ENCODE data around the gene SRSF9.

DNA sequence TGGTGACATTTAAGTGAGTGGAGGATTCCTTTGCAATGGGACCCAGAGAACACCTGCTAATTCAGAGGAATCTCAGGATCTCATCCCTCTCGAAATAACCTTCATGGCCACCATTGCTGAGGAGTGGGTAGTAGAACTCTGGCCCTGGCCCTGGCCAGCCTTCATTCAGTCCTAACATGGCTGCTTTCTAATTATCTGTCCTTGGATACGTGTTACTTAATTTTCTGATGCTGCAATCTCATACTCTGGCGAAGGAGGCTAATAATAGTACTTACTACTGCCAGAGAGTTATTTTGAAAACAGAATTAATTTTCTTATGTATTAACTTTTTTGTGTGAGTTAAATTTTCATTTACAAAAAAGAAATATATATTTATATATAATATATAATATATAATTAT is 43.8 kb downstream of the SRSF9 start:
- TF ChIP-seq, protein P1, sequence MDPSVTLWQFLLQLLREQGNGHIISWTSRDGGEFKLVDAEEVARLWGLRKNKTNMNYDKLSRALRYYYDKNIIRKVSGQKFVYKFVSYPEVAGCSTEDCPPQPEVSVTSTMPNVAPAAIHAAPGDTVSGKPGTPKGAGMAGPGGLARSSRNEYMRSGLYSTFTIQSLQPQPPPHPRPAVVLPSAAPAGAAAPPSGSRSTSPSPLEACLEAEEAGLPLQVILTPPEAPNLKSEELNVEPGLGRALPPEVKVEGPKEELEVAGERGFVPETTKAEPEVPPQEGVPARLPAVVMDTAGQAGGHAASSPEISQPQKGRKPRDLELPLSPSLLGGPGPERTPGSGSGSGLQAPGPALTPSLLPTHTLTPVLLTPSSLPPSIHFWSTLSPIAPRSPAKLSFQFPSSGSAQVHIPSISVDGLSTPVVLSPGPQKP (IDR thresholded peaks at IDR 0.05; ENCODE audit: low read depth, low read length), result no peak
- TF ChIP-seq ZFP36 (IDR thresholded peaks at IDR 0.05; ENCODE audit: borderline replicate concordance, partially characterized antibody) (no peak), POLR2A (IDR thresholded peaks at IDR 0.05; ENCODE audit: low read length) (no peak), CHD2 (IDR thresholded peaks at IDR 0.05; ENCODE audit: low read length, partially characterized antibody) (no peak)
- TF ChIP-seq, protein P2, sequence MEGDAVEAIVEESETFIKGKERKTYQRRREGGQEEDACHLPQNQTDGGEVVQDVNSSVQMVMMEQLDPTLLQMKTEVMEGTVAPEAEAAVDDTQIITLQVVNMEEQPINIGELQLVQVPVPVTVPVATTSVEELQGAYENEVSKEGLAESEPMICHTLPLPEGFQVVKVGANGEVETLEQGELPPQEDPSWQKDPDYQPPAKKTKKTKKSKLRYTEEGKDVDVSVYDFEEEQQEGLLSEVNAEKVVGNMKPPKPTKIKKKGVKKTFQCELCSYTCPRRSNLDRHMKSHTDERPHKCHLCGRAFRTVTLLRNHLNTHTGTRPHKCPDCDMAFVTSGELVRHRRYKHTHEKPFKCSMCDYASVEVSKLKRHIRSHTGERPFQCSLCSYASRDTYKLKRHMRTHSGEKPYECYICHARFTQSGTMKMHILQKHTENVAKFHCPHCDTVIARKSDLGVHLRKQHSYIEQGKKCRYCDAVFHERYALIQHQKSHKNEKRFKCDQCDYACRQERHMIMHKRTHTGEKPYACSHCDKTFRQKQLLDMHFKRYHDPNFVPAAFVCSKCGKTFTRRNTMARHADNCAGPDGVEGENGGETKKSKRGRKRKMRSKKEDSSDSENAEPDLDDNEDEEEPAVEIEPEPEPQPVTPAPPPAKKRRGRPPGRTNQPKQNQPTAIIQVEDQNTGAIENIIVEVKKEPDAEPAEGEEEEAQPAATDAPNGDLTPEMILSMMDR (IDR thresholded peaks at IDR 0.05), result no peak
- TF ChIP-seq, protein P3, sequence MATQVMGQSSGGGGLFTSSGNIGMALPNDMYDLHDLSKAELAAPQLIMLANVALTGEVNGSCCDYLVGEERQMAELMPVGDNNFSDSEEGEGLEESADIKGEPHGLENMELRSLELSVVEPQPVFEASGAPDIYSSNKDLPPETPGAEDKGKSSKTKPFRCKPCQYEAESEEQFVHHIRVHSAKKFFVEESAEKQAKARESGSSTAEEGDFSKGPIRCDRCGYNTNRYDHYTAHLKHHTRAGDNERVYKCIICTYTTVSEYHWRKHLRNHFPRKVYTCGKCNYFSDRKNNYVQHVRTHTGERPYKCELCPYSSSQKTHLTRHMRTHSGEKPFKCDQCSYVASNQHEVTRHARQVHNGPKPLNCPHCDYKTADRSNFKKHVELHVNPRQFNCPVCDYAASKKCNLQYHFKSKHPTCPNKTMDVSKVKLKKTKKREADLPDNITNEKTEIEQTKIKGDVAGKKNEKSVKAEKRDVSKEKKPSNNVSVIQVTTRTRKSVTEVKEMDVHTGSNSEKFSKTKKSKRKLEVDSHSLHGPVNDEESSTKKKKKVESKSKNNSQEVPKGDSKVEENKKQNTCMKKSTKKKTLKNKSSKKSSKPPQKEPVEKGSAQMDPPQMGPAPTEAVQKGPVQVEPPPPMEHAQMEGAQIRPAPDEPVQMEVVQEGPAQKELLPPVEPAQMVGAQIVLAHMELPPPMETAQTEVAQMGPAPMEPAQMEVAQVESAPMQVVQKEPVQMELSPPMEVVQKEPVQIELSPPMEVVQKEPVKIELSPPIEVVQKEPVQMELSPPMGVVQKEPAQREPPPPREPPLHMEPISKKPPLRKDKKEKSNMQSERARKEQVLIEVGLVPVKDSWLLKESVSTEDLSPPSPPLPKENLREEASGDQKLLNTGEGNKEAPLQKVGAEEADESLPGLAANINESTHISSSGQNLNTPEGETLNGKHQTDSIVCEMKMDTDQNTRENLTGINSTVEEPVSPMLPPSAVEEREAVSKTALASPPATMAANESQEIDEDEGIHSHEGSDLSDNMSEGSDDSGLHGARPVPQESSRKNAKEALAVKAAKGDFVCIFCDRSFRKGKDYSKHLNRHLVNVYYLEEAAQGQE (IDR thresholded peaks at IDR 0.05), result no peak
